SJSA1 (cell line): ENCODE data around the gene GHITM. TPM values are rescaled to one million over a fixed set of nuclear protein-coding genes. Genes with fewer than 3 reads are reported as not detected.
"Not testable (repeated sequence)": the region's sequence is repeated elsewhere in the genome, so short reads cannot be mapped to it uniquely, and the experiment has no call there.

Source experiments
- DNase-seq, 2 experiments: peaks; one replicate each; pipeline ENCODE4 v3.0.0-alpha.2; 2015 to 2020; ENCODE audit warnings: low spot score in 2 of 2, low read depth in 1 of 2
- H3K27ac ChIP-seq: fragments of 250-450 bp; sonication (Bioruptor Pico); 2 replicates; pipeline ENCODE4 v1.5.1; 2020; ENCODE audit warnings: mild to moderate bottlenecking, moderate library complexity
- H3K27me3 ChIP-seq: fragments of 250-450 bp; sonication (Bioruptor Pico); replicated peaks from 2 replicates; pipeline ENCODE4 v1.5.1; 2020; ENCODE audit warnings: mild to moderate bottlenecking, moderate library complexity
- H3K36me3 ChIP-seq: fragments of 250-450 bp; sonication (Bioruptor Pico); 2 replicates; pipeline ENCODE4 v1.5.1; 2020; ENCODE audit warnings: mild to moderate bottlenecking
- H3K4me1 ChIP-seq: fragments of 250-450 bp; sonication (Bioruptor Pico); replicated peaks from 2 replicates; pipeline ENCODE4 v1.6.1; 2021; ENCODE audit warnings: mild to moderate bottlenecking
- H3K4me3 ChIP-seq: fragments of 250-450 bp; sonication (Bioruptor Pico); 2 replicates; pipeline ENCODE4 v1.5.1; 2020; ENCODE audit warnings: mild to moderate bottlenecking
- H3K9me3 ChIP-seq: fragments of 250-450 bp; sonication (Bioruptor Pico); replicated peaks from 2 replicates; pipeline ENCODE4 v1.5.1; 2020; ENCODE audit warnings: mild to moderate bottlenecking
- total RNA-seq: library from RNA; depleted of rRNA; stranded (reverse); fragments of >200 nt; shearing (Covaris generic); gene quantifications from 2 replicates; pipeline ENCODE4 v1.2.3, GENCODE V29; 2014

Gene GHITM
- total RNA-seq, 1 experiment from 2014 or later = 221 TPM

DNA sequence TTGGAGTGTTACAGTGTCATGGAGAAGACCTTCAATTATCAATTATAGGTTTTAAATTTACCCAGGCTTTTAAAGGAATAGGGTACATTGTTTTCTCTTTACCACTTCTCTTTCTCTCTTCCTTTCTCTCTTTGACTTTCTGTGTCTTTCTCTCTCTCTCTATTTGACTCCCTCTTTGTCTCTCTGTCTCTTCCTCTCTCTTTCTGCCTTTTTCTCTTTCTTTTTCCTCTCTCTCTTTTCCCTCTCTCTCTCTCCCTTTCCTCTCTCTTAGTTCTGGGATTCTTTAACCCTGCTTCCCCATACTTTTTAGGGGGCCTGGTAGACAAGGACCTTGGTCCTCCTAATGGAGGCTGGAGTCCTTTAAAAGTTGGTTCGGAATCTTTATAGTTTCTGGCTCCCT, 15.9 kb upstream of the GHITM start:
- Histone ChIP-seq H3K27ac (no peak overlapping the region), H3K9me3 (peaks cover 2% of the 10 kb centered on the region; the same call in 1 of the 2 replicates), H3K36me3 (no peaks in the 10 kb centered on the region), H3K27me3 (no peaks in the 10 kb centered on the region), H3K4me3 (no peak overlapping the region), H3K4me1 (no peaks in the 10 kb centered on the region)
- no peak for DNase-seq

DNA sequence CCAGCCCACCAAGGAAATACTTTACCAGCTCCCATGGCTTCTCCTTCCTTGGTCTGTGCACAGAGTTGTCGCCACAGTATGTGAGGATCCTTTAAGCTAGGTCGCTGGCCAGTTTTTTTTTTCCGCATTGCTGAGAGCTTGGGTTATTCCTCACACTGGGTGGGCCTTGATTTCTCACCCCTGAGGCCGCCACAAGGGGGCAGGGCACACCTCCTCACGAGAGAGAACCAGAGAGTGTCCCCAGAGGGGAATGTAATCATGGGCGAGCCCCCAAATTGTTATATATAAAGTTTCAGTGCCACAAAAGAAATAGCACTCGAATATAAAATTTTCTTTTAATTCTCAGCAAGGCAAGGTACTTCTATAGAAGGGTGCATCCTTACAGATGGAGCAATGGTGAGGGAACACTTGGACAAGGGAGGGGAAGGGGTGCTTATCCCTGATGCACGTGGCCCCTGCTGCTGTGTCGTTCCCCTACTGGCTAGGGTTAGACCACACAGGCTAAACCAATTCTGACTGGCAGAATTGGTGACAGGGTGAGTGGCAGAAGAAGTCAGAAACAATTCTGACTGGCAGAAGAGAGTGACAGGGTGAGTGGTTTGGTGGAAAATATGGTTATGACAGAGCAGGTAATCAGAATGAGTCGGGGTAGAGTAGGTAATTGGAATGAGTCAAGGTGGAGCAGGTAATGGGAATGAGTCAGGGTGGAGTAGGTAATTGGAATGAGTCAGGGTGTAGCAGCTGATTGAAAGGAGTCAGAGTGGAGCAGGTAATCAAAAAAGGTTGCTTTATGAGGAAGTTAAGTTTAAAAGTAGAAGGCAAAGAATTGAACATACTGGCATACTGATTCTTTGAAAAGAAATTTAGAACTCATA, 13.2 kb upstream of the GHITM start:
- H3K36me3 ChIP-seq, H3K27ac ChIP-seq, H3K27me3 ChIP-seq, H3K4me1 ChIP-seq, H3K4me3 ChIP-seq, DNase-seq, H3K9me3 ChIP-seq: not testable (repeated sequence)

DNA sequence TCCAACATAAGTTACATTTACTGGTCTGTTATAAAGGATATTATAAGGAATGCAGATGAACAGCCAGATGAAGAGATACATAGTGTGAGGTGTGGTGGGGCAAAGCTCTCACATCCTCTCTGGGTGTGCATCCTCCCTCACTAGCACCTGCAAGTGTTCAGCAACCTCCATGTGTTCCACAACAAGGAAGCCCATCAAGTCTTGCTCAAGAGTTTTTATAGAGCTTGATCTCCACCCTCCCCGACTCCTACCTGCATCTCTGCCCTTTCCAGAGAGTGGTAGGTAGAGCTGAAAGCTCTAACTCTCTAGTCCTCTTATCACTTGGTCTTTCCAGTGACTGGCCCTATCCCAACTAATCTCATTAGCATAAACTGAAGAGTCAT, 12.5 kb upstream of the GHITM start:
- DNase-seq = no peak
- H3K9me3 ChIP-seq = peaks cover 2% of the 10 kb centered on the region; the same call in 1 of the 2 replicates
- H3K4me3 ChIP-seq = no peak overlapping the region
- H3K36me3 ChIP-seq = no peaks in the 10 kb centered on the region
- H3K27me3 ChIP-seq = no peaks in the 10 kb centered on the region; the same call in 1 of the 2 replicates
- no peaks in the 10 kb centered on the region for H3K4me1 ChIP-seq
- no peak overlapping the region for H3K27ac ChIP-seq

DNA sequence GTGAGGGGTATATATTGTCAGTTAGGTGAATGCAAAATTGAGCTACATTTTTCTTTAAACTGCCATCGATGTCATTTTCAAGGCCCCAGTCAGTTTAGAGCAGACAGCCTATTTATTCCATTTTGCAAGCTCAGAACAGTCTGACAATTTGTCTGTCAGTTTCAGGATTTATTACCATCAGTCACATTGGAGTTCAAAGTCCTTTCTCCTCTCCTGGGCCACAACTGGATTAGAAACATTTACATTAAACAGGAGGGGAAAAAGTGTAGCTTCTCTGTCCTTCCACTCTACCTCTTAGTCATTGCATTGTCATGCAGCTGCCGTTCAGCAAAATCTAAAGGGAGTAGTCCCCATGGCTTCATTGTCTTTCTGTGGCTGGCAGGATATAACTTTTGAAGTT, 3.5 kb upstream of the GHITM start:
- DNase-seq = no peak
- H3K4me3 ChIP-seq = no peak overlapping the region
- peaks cover 12% of the 10 kb centered on the region for H3K4me1 ChIP-seq
- no peak overlapping the region for H3K27ac ChIP-seq
- no peaks in the 10 kb centered on the region; the same call in 1 of the 2 replicates for H3K27me3 ChIP-seq
- H3K9me3 ChIP-seq = no peaks in the 10 kb centered on the region
- H3K36me3 ChIP-seq = peaks cover 11% of the 10 kb centered on the region

DNA sequence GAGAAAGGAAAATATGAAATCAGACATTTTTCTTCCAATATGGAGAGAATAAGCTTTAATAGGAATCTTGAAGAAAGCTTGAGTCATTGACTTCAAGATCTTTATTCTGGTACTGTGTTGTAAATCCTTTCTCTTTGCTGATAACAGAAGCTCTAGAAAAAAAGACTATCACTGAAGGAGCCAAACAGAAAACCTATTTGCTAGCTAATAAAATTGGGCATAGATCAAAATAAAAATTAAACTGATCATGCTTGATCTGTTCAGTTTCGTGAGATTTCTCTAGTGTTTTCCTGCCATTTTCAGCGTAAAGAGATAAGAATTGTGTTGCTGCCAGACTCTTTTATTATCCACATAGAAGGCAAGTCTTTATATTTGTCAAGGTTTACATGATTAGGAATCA, 1.5 kb upstream of the GHITM start:
- Histone ChIP-seq H3K27me3 (no peaks in the 10 kb centered on the region), H3K27ac (no peak overlapping the region), H3K36me3 (peaks cover 27% of the 10 kb centered on the region), H3K4me1 (peaks cover 12% of the 10 kb centered on the region), H3K4me3 (no peak overlapping the region), H3K9me3 (no peaks in the 10 kb centered on the region)
- no peak for DNase-seq

DNA sequence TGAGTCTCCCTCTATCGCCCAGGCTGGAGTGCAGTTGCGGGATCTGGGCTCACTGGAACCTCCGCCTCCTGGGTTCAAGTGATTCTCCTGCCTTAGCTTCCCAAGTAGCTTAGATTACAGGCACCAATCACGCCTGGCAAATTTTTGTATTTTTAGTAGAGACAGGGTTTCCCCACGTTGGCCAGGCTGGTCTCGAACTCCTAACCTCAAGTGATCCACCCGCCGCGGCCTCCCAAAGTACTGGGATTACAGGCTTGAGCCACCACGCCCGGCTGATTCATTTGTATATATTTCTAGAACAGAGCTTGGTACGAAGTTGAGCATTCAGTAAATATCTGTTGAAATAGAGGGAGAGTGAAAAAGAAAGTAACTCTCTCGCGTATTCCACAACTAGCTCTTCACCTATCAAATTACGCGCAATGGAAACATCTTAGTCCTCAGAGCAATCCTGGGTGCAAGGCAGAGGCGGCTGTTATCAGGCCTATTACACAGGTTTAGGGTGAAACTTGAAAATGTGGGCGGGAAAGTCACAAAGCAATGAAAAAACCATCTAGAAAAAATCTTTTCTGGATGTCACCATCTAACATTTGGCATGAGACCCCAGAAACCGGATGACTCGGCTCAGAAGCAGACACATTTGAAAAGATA, 707 bp upstream of the GHITM start:
- H3K27ac ChIP-seq = peak overlapping the region; percentile 92
- H3K36me3 ChIP-seq = peaks cover 35% of the 10 kb centered on the region
- H3K4me1 ChIP-seq = peaks cover 12% of the 10 kb centered on the region
- peak in 1 of 2 experiments; percentile 50 for DNase-seq
- no peaks in the 10 kb centered on the region for H3K9me3 ChIP-seq
- peak overlapping the region; percentile 93 for H3K4me3 ChIP-seq
- H3K27me3 ChIP-seq = no peaks in the 10 kb centered on the region

DNA sequence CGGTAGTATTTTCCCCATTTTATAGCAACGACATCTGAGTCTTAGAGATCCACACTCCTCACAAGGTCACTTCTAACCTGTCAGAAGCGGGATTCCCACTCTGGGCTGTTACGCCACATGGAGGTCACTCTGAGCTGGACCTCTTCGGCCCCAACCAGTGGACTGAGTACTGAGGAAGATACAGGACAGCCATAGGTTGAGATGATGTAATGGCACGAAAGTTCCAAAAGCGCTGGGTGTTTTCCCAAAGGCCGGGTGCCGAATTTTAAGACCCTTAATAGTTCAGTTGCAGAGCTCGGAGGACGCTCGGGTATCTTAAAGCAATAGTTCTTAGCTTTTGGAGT, 699 bp downstream of the GHITM start:
- Histone ChIP-seq H3K4me1 (peaks cover 12% of the 10 kb centered on the region), H3K27ac (peak overlapping the region; percentile 92), H3K9me3 (no peaks in the 10 kb centered on the region), H3K27me3 (no peaks in the 10 kb centered on the region), H3K36me3 (peaks cover 49% of the 10 kb centered on the region), H3K4me3 (peak overlapping the region; percentile 93)
- DNase-seq = no peak

DNA sequence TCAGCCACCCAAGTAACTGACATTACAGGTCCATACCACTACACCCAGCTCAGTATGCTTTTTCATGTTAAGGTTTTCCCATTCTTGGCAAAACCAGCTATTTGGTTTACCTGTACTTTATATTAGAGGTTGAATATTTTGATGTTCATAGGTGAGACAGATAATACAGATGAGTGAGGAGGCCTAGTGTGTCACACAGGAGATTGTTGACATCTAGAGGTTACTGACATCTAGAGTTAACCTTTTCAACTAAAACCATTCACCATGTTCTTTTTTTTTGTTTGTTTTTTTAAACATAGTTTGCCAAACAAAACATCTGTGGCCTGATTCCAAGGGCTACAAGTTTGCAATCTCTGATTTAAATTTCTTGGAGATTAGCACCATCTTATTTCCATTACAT, 8.0 kb downstream of the GHITM start:
- DNase-seq = no peak
- Histone ChIP-seq H3K27me3 (no peaks in the 10 kb centered on the region), H3K27ac (no peak overlapping the region), H3K9me3 (no peaks in the 10 kb centered on the region), H3K36me3 (peaks cover 85% of the 10 kb centered on the region), H3K4me3 (no peak overlapping the region), H3K4me1 (no peaks in the 10 kb centered on the region)

DNA sequence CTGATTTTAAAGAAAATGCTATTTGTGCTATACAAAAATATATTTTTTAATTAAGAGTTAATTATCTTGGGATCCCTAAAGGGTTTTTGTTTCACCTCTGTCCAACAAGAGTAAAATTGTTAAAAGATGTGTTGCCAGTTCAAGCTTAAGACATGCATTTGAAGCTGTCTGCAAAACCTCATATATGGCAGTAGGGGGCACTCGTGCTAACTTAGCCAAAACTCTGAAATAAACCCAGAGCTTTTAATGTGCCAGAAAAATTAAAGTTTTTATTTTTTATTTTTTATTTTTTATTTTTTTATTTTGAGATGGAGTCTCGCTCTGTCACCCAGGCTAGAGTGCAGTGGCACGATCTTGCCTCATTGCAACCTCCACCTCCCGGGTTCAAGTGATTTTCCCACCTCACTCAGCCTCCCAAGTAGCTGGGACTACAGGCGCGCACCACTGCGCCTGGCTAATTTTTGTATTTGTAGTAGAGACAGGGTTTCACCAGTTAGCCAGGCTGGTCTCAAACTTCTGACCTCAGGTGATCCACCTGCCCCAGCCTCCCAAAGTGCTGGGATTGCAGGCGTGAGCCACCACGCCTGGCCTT, 8.8 kb downstream of the GHITM start:
- H3K4me1 ChIP-seq, H3K4me3 ChIP-seq, H3K27ac ChIP-seq, H3K27me3 ChIP-seq, H3K9me3 ChIP-seq, DNase-seq: not testable (repeated sequence)
- H3K36me3 ChIP-seq = peaks cover 86% of the 10 kb centered on the region

DNA sequence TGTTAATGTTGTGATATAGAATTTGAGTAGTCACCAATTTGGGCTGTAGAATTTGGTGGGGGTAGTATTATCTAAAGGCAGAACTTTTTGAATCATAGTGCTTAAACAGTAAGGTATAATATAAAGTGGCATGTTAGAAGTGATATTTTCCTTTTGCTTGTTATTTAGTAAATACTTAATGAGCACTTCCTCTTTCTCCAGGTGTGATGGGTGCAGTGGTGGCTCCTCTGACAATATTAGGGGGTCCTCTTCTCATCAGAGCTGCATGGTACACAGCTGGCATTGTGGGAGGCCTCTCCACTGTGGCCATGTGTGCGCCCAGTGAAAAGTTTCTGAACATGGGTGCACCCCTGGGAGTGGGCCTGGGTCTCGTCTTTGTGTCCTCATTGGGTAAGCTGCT, 10.5 kb downstream of the GHITM start:
- no peak for DNase-seq
- no peaks in the 10 kb centered on the region for H3K27me3 ChIP-seq
- no peak overlapping the region for H3K4me3 ChIP-seq
- H3K9me3 ChIP-seq = no peaks in the 10 kb centered on the region
- H3K27ac ChIP-seq = no peak overlapping the region
- H3K4me1 ChIP-seq = no peaks in the 10 kb centered on the region
- H3K36me3 ChIP-seq = peaks cover 76% of the 10 kb centered on the region

DNA sequence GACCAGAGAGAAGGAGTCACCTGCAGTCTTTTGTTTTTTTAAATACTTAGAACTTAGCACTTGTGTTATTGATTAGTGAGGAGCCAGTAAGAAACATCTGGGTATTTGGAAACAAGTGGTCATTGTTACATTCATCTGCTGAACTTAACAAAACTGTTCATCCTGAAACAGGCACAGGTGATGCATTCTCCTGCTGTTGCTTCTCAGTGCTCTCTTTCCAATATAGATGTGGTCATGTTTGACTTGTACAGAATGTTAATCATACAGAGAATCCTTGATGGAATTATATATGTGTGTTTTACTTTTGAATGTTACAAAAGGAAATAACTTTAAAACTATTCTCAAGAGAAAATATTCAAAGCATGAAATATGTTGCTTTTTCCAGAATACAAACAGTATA, 13.5 kb downstream of the GHITM start:
- H3K27me3 ChIP-seq = no peaks in the 10 kb centered on the region
- no peaks in the 10 kb centered on the region for H3K9me3 ChIP-seq
- H3K27ac ChIP-seq = no peak overlapping the region
- no peak overlapping the region for H3K4me3 ChIP-seq
- H3K4me1 ChIP-seq = no peaks in the 10 kb centered on the region
- no peak for DNase-seq
- H3K36me3 ChIP-seq = peaks cover 56% of the 10 kb centered on the region

DNA sequence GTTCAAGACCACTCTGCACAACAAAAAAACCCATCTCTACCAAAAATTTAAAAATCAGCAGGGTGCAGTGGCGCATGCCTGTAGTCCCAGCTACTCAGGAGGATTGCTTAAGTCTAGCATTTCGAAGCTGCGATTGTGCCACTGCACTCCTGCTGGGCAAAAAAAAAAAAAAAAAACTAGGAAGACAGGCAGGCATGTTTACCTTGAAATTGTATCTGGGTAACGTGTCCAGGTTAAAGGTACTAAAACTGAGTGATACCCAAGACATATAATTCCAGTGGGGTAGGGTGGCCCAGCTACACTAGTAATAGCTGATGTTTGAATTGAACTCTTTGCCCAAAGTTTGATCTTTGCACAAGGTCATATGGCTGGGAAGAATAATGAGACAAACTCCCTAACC, 16.2 kb downstream of the GHITM start:
- Histone ChIP-seq H3K9me3 (no peaks in the 10 kb centered on the region), H3K4me1 (no peaks in the 10 kb centered on the region), H3K36me3 (peaks cover 34% of the 10 kb centered on the region), H3K4me3 (no peak overlapping the region), H3K27me3 (peaks cover 4% of the 10 kb centered on the region; the same call in 1 of the 2 replicates), H3K27ac (no peak overlapping the region)
- DNase-seq = no peak

DNA sequence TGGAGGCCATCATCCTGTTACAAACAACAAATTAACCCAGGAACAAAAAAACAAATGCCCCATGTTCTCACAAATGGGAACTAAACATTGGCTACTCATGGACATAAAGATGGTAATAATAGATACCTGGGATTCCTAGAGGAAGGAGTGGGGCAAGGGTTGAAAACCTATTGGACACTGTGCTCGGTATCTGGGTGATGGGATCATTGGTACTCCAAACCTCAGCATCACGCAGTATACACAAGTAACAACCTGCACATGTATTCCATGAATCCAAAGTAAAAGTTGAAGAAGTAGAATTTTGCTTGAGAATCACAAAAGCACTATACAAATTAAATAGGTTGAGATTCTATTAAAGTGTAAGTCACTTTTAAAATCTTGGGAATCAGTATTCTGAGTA, 16.7 kb downstream of the GHITM start:
- Histone ChIP-seq H3K27me3 (peaks cover 5% of the 10 kb centered on the region; the same call in 1 of the 2 replicates), H3K27ac (no peak overlapping the region)

DNA sequence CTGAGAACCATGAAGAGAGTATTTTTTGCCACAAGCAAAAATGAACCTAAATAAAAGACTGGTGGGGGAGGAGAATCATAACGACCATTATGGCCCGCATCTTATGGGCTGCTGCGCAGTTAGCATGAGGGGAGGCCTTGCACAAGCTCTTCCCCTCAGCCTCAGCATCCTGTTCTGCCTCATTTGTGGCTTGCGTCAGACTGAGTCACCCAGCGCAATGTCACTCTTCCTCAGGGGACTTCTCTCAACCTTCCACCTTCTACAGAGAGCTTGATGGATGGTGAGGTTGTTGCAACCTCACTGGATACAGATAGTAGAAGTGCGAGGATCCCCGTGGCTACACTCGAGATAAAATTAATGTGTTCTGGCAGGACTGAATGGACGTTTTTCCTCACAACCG, 17.5 kb downstream of the GHITM start:
- no peaks in the 10 kb centered on the region for H3K4me1 ChIP-seq
- no peak overlapping the region for H3K4me3 ChIP-seq
- H3K27ac ChIP-seq = no peak overlapping the region
- peaks cover 24% of the 10 kb centered on the region for H3K36me3 ChIP-seq
- no peaks in the 10 kb centered on the region for H3K9me3 ChIP-seq
- H3K27me3 ChIP-seq = peaks cover 5% of the 10 kb centered on the region; the same call in 1 of the 2 replicates
- DNase-seq = no peak

More for the DNA sequence above, 16.7 kb downstream of the GHITM start:
- Histone ChIP-seq H3K4me3 (no peak overlapping the region), H3K9me3 (no peaks in the 10 kb centered on the region), H3K36me3 (peaks cover 29% of the 10 kb centered on the region), H3K4me1 (no peaks in the 10 kb centered on the region)
- DNase-seq = no peak
